SK-N-SH (cell line): Measurements from ENCODE around the gene CATSPER3. TPM values are rescaled to one million over a fixed set of nuclear protein-coding genes. Genes with fewer than 3 reads are reported as not detected.
A peak's percentile ranks its signal among the peaks of the same experiment; 100 is the strongest.

Experiments used
- CTCF ChIA-PET: fragments of 300-600, 350-600 bp; formaldehyde crosslinking; extraction: SDS; loops from one replicate; lab custom pipeline; 2021; lab: Yijun Ruan, JAX
- POLR2A ChIA-PET: fragments of 350-600 bp; sonication (Branson Sonifier 250); formaldehyde crosslinking; extraction: SDS; loops from one replicate; lab custom pipeline; 2020; ENCODE audit warnings: antibody characterized with exemption, inconsistent platforms; lab: Yijun Ruan, JAX
- DNase-seq: peaks from one replicate; pipeline ENCODE4 v3.0.0; 2012
- H2AFZ ChIP-seq: fragments of 200-600 bp; sonication (generic); 2 replicates; pipeline ENCODE4 v1.8.1; 2016; ENCODE audit warnings: antibody characterized with exemption, mild to moderate bottlenecking, low read depth
- H3F3A ChIP-seq: fragments of 200-600 bp; sonication (generic); replicated peaks from 2 replicates; pipeline ENCODE3; 2016; ENCODE audit warnings: antibody characterized with exemption, mild to moderate bottlenecking; ENCODE audit not compliant: insufficient read depth
- H3K27ac ChIP-seq, 2 experiments: fragments of 200-500 bp in 1 of 2; fragments of 200-600 bp in 1 of 2; sonication (Bioruptor generic) in 1 of 2; sonication (generic), shearing (Covaris generic) in 1 of 2; 2 replicates each; pipeline versions ENCODE4 v1.5.1 to v1.6.1; 2014 to 2016; ENCODE audit warnings: low read depth in 2 of 2, inconsistent platforms in 1 of 2, low read length in 1 of 2, mild to moderate bottlenecking in 1 of 2, mixed read lengths in 1 of 2
- H3K27me3 ChIP-seq: fragments of 200-600 bp; sonication (generic), shearing (Covaris generic); 2 replicates; pipeline ENCODE4 v1.6.1; 2016; ENCODE audit warnings: mixed run types; ENCODE audit not compliant: insufficient read depth
- H3K36me3 ChIP-seq, 2 experiments: fragments of 200-500 bp in 1 of 2; fragments of 200-600 bp in 1 of 2; sonication (Bioruptor generic) in 1 of 2; sonication (generic) in 1 of 2; replicated peaks in 1 of 2; 2 replicates each; pipeline versions ENCODE3 to v1.5.1; 2014 to 2016; ENCODE audit warnings: low read length in 1 of 2, mild to moderate bottlenecking in 1 of 2; ENCODE audit not compliant: insufficient read depth in 2 of 2, control insufficient read depth in 1 of 2
- H3K4me1 ChIP-seq, 2 experiments: fragments of 200-500 bp in 1 of 2; fragments of 200-600 bp in 1 of 2; sonication (Bioruptor generic) in 1 of 2; sonication (generic), shearing (Covaris generic) in 1 of 2; 2 replicates each; pipeline versions ENCODE4 v1.5.1 to v1.6.1; 2014 to 2016; ENCODE audit warnings: low read depth in 1 of 2, low read length in 1 of 2, mixed run types in 1 of 2; ENCODE audit not compliant: insufficient read depth in 2 of 2, control insufficient read depth in 1 of 2
- H3K4me2 ChIP-seq: fragments of 200-600 bp; sonication (generic), shearing (Covaris generic); 2 replicates; pipeline ENCODE4 v1.6.1; 2017; ENCODE audit warnings: mixed run types
- H3K4me3 ChIP-seq, 2 experiments: fragments of 200-500 bp in 1 of 2; fragments of 200-600 bp in 1 of 2; sonication (Bioruptor generic) in 1 of 2; sonication (generic), shearing (Covaris generic) in 1 of 2; 2 replicates each; pipeline versions ENCODE4 v1.5.1 to v1.8.1; 2014 to 2016; ENCODE audit warnings: low read depth in 2 of 2, inconsistent platforms in 1 of 2, low read length in 1 of 2, mild to moderate bottlenecking in 1 of 2, mixed read lengths in 1 of 2, moderate library complexity in 1 of 2
- H3K79me2 ChIP-seq: fragments of 200-600 bp; sonication (generic); 2 replicates; pipeline ENCODE4 v1.8.1; 2017; ENCODE audit warnings: mild to moderate bottlenecking; ENCODE audit not compliant: insufficient read depth
- H3K9ac ChIP-seq: fragments of 200-600 bp; sonication (generic); 2 replicates; pipeline ENCODE4 v1.6.1; 2017; ENCODE audit warnings: mixed run types
- H3K9me2 ChIP-seq: fragments of 200-600 bp; sonication (generic); 2 replicates; pipeline ENCODE4 v1.6.1; 2017; ENCODE audit warnings: mixed run types
- H3K9me3 ChIP-seq: fragments of 200-600 bp; sonication (generic); 2 replicates; pipeline ENCODE4 v1.6.1; 2017; ENCODE audit warnings: mixed run types, mild to moderate bottlenecking, moderate library complexity
- H4K20me1 ChIP-seq: fragments of 200-600 bp; sonication (generic); 2 replicates; pipeline ENCODE4 v1.6.1; 2017; ENCODE audit warnings: mild to moderate bottlenecking, mixed run types; ENCODE audit not compliant: insufficient read depth
- CTCF ChIP-seq: fragments of 200-600 bp; sonication (generic); IDR thresholded peaks from 2 replicates; pipeline ENCODE4 v1.6.1; 2017; ENCODE audit warnings: antibody characterized with exemption, mild to moderate bottlenecking, moderate library complexity
- EZH2phosphoT487 ChIP-seq: fragments of 200-600 bp; sonication (generic); IDR thresholded peaks from 2 replicates; pipeline ENCODE4 v1.6.1; 2017; ENCODE audit warnings: low read depth, mixed run types, mild to moderate bottlenecking, antibody characterized with exemption, moderate library complexity, borderline replicate concordance
- FOXM1 ChIP-seq: IDR thresholded peaks from 2 replicates; pipeline ENCODE4 v1.4.0; 2012; ENCODE audit warnings: low read depth, mild to moderate bottlenecking
- GATA2 ChIP-seq: sonication (generic); formaldehyde crosslinking; IDR thresholded peaks from 2 replicates; pipeline ENCODE4 v1.5.0; 2020; ENCODE audit warnings: mild to moderate bottlenecking, missing genetic modification reagents
- JUND ChIP-seq: IDR thresholded peaks from 2 replicates; pipeline ENCODE4 v1.4.0; 2012
- MAX ChIP-seq: IDR thresholded peaks from 2 replicates; pipeline ENCODE4 v1.4.0; 2012; ENCODE audit warnings: low read depth
- MEF2A ChIP-seq: IDR thresholded peaks from 2 replicates; pipeline ENCODE4 v1.4.0; 2012; ENCODE audit warnings: low read depth, borderline replicate concordance
- MXI1 ChIP-seq: IDR thresholded peaks from 2 replicates; pipeline ENCODE4 v1.6.1; 2012; ENCODE audit warnings: mild to moderate bottlenecking, low read depth, low read length, improper control_type of control experiment
- NRF1 ChIP-seq: IDR thresholded peaks from 2 replicates; pipeline ENCODE4 v1.6.1; 2012; ENCODE audit warnings: low read depth, mild to moderate bottlenecking, low read length
- POLR2AphosphoS5 ChIP-seq: IDR thresholded peaks from 2 replicates; pipeline ENCODE4 v1.6.1; 2012; ENCODE audit warnings: low read depth, low read length
- RAD21 ChIP-seq: IDR thresholded peaks from 2 replicates; pipeline ENCODE4 v1.6.1; 2012; ENCODE audit warnings: mild to moderate bottlenecking, low read length
- RFX5 ChIP-seq: IDR thresholded peaks from 2 replicates; pipeline ENCODE4 v1.6.1; 2012; ENCODE audit warnings: mild to moderate bottlenecking, improper control_type of control experiment, low read length
- SMC3 ChIP-seq: IDR thresholded peaks from 2 replicates; pipeline ENCODE4 v1.6.1; 2012; ENCODE audit warnings: low read depth, low read length, improper control_type of control experiment
- TAF1 ChIP-seq: IDR thresholded peaks from 2 replicates; pipeline ENCODE4 v1.6.1; 2012; ENCODE audit warnings: low read depth, mild to moderate bottlenecking, low read length, moderate library complexity, borderline replicate concordance
- TCF12 ChIP-seq: IDR thresholded peaks from 2 replicates; pipeline ENCODE4 v1.4.0; 2012
- USF1 ChIP-seq: IDR thresholded peaks from 2 replicates; pipeline ENCODE4 v1.4.0; 2012; ENCODE audit warnings: low read depth, borderline replicate concordance
- USF2 ChIP-seq: fragments of 150-350 bp; IDR thresholded peaks from 2 replicates; pipeline ENCODE4 v1.6.1; 2017; ENCODE audit warnings: antibody characterized with exemption, low read length, low read depth, borderline replicate concordance
- WGBS: methylation state at CpG from one replicate; pipeline ENCODE4 v1.1.6; 2017; ENCODE audit warnings: low lambda C conversion rate; 5-methylcytosine and 5-hydroxymethylcytosine counted together
- polyA plus RNA-seq, 3 experiments: library from polyadenylated mRNA; depleted of rRNA; stranded (reverse); fragments of >200 nt; gene quantifications; 2 replicates each; pipeline ENCODE4 v1.2.3, GENCODE V29; 2012

CATSPER3 gene
- polyA plus RNA-seq, 1 of the 3 experiments (the other 2 are of a cell fraction), result 0.26 TPM

DNA sequence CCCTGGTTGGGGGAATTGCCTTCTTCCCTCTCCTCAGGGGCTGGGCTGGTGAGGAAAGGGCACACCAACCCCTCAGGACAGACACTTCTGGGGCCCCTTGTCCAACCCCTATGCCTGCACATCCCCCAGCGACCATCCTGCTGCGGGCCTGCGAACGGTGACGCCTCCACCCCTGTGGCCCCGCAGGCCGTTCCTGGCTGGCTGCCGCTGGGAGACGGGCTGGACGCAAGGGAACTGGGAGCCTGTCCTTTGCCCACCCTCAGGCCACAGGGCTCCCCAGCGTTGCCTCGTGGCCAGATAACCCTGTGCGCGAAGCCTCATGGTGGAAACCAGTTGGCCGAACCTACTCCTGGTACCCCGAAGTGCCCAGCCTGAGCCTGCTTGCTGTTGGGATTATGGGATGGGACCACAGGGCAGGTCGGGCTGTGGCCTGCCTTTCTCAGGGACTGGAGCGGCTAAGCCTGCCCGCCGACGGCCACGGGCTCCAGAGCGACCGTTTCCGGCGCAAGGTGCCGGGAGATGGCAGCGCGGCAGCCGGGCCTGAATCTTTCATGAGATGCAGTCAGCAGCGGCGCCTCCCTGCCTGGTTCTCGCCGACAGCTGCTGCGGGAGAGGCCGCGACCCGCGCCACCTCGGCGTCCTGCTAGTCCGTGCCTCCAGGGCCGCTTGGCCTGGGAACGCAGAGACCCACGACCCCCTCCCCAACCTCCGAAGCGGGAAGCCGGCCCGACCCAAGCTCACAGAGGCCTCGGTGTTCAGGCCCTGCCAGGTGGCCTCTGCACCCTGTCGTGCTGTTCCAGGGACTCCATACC, 72.8 kb downstream of the CATSPER3 start:
- no peak overlapping the region for H2AFZ ChIP-seq
- TF ChIP-seq USF1 (no peak), RFX5 (no peak), GATA2 (CRISPR knock-in tag) (no peak), POLR2AphosphoS5 (no peak), FOXM1 (no peak), MEF2A (no peak), MXI1 (no peak), CTCF (no peak), MAX (no peak), USF2 (no peak)

DNA sequence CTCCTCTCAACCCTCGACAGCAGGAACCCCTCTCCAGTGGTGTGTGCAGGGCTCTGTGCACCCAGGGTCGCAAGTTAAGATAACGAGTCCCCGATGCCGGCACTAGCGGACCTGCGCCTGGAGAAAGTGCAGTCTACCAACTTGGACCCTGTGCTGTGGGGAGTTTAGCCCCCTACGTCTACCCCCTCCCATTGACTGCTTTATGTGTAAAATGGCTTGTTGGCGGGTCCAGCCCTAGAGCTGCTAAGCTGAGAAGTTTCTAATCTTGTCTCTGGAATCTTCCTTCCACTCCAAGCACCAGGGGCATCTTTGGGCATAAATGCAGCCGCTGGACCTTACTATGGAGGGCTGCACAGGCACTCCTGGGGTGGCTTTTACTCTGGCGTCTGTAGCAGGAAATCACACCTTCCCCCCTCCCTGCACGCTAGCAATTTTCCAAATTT, 73.5 kb downstream of the CATSPER3 start:
- 0 out of 2 replicates have a peak, but pooled peaks cover 5% of the 10 kb centered on the region for H4K20me1 ChIP-seq
- H3K9me3 ChIP-seq, result no peaks in the 10 kb centered on the region
- H2AFZ ChIP-seq, result no peak overlapping the region
- no peak for DNase-seq
- H3K9ac ChIP-seq, result no peak overlapping the region
- ChIA-PET CTCF (interaction anchor here (3.3 kb wide), 1 partner anchor 150 kb away, joined by 11 read pairs; no protein-coding TSS in a partner anchor), POLR2A (no interaction called here)
- no peak overlapping the region for H3K4me3 ChIP-seq
- 42% methylated on average over 8 of the region's 12 CpGs for WGBS
- H3K27ac ChIP-seq, result no peak overlapping the region
- H3K4me1 ChIP-seq, result no peaks in the 10 kb centered on the region; a peak in 1 of 4 replicates
- H3K27me3 ChIP-seq, result peaks cover 99% of the 10 kb centered on the region
- TF ChIP-seq TCF12, result no peak
- no peak for TF ChIP-seq TAF1
- no peak for TF ChIP-seq EZH2phosphoT487
- no peak for TF ChIP-seq FOXM1
- TF ChIP-seq NRF1, result no peak
- no peak for TF ChIP-seq POLR2AphosphoS5
- TF ChIP-seq RAD21, result no peak
- TF ChIP-seq SMC3, result no peak
- no peak for TF ChIP-seq JUND
- TF ChIP-seq, all 33 proteins: peak for 0
- Histone ChIP-seq H3K4me2 (no peak overlapping the region), H3K9me2 (no peaks in the 10 kb centered on the region), H3K79me2 (no peaks in the 10 kb centered on the region), H3K36me3 (no peaks in the 10 kb centered on the region), H3F3A (no peaks in the 10 kb centered on the region)

More for the DNA sequence above, 72.8 kb downstream of the CATSPER3 start:
- 0 out of 2 replicates have a peak, but pooled peaks cover 5% of the 10 kb centered on the region for H4K20me1 ChIP-seq
- H3K27me3 ChIP-seq, result peaks cover 96% of the 10 kb centered on the region
- WGBS, result 24% methylated on average over 8 of the region's 51 CpGs
- no peak overlapping the region for H3K9ac ChIP-seq
- peak; percentile 77 for DNase-seq
- no peak overlapping the region for H3K4me2 ChIP-seq
- ChIA-PET POLR2A (no interaction called here), CTCF (interaction anchor here (0.6 to 3.3 kb wide), 3 partner anchors 8 to 296 kb away, joined by 3 to 11 read pairs (median 3); no protein-coding TSS in a partner anchor)
- H3F3A ChIP-seq, result no peaks in the 10 kb centered on the region
- H3K36me3 ChIP-seq, result no peaks in the 10 kb centered on the region
- H3K79me2 ChIP-seq, result no peaks in the 10 kb centered on the region
- no peaks in the 10 kb centered on the region for H3K9me2 ChIP-seq
- H3K4me1 ChIP-seq, result no peaks in the 10 kb centered on the region; a peak in 1 of 4 replicates
- H3K4me3 ChIP-seq, result no peak overlapping the region; a peak in 1 of 4 replicates
- no peaks in the 10 kb centered on the region for H3K9me3 ChIP-seq
- no peak overlapping the region for H3K27ac ChIP-seq
